Mononuclear cell (primary cell): ENCODE results near the gene PCIF1. TPM values are rescaled to one million over a fixed set of nuclear protein-coding genes. Genes with fewer than 3 reads are reported as not detected.

Experiments used
- H3K27me3 ChIP-seq: 2 replicates; pipeline ENCODE4 v1.6.0; 2011; ENCODE audit warnings: low read length, control low read depth; ENCODE audit not compliant: insufficient read depth
- H3K4me1 ChIP-seq: 2 replicates; pipeline ENCODE4 v1.5.1; 2011; ENCODE audit warnings: mild to moderate bottlenecking, low read length, control low read depth; ENCODE audit not compliant: insufficient read depth
- H3K4me3 ChIP-seq: 2 replicates; pipeline ENCODE4 v1.5.1; 2011; ENCODE audit warnings: mild to moderate bottlenecking, low read length, moderate library complexity
- H3K9me3 ChIP-seq: 2 replicates; pipeline ENCODE4 v1.5.1; 2011; ENCODE audit warnings: low read depth, mild to moderate bottlenecking, control low read depth, low read length
- total RNA-seq: library from RNA; depleted of rRNA; stranded (reverse); fragments of >200 nt; gene quantifications from one replicate; pipeline ENCODE4 v1.2.3, GENCODE V29; 2012

Gene PCIF1
- total RNA-seq, 1 donor: 48.0 TPM

DNA sequence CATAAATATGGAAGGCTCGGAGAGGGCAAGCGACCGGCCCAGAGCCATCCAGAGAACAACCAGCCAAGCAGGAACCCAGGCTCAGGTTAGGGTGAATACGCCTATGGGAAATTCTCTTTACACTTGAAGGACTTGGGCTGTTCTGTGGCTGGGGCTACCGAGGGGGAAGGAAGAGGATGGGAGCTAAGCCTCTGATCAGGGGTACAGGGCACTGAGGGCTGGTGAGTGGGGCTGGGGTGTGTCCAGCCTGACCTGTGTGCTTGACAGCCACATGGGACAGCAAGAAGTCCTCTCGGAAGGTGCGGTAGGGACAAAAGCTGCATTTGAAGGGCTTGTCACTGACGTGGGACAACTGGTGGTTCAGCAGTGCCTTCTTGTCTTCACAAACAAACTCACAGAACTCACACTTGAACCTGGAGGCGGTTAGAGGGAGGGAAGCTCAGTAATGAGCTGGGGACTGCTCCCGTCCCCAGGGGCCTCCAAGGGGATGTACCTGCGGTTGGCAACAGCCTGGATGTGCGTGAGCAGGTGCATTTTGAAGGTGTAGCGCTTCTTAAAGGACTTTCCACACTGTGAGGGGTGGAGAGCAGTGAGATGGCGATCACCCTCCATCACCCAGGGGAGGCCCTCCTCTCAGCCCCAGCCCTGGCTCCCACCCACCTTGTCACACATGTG is 25.6 kb downstream of the PCIF1 start:
- Histone ChIP-seq H3K27me3 (no peaks in the 10 kb centered on the region), H3K4me1 (no peaks in the 10 kb centered on the region), H3K4me3 (no peak overlapping the region), H3K9me3 (no peaks in the 10 kb centered on the region)

DNA sequence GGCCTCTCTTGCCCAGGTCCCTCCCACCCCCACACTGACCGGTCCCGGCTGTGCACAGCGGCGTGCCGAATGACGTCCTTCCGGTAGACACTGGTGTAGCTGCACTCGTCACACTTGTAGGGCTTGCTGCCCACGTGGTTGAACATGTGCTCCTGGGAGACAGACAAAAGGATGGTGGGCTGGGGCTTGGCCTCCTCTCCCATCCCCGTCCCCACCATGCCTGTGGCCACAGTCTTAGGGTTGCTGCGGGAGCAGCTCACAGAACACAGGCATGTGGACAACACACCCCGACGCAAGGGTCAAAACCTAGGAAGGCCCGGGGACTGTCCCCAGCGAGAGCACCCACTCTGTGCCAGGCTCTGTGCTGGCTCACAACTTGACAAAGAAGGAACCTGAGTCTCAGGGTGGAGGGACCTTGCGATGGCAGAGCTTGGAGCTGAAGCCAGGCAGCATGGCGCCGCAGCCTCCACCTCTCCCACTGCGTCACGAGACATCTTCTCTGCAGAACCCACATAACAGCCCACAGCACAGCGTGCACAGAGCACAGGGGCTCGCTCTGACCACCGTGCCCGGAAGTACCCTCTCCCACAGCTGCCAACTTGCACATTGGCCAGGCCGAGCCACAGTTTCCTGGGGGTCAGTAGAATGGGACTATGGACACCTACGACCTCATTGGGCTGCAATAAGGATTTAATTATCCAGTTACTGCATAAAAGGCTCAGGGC is 27.7 kb downstream of the PCIF1 start:
- Histone ChIP-seq H3K9me3 (no peaks in the 10 kb centered on the region), H3K27me3 (no peaks in the 10 kb centered on the region)

DNA sequence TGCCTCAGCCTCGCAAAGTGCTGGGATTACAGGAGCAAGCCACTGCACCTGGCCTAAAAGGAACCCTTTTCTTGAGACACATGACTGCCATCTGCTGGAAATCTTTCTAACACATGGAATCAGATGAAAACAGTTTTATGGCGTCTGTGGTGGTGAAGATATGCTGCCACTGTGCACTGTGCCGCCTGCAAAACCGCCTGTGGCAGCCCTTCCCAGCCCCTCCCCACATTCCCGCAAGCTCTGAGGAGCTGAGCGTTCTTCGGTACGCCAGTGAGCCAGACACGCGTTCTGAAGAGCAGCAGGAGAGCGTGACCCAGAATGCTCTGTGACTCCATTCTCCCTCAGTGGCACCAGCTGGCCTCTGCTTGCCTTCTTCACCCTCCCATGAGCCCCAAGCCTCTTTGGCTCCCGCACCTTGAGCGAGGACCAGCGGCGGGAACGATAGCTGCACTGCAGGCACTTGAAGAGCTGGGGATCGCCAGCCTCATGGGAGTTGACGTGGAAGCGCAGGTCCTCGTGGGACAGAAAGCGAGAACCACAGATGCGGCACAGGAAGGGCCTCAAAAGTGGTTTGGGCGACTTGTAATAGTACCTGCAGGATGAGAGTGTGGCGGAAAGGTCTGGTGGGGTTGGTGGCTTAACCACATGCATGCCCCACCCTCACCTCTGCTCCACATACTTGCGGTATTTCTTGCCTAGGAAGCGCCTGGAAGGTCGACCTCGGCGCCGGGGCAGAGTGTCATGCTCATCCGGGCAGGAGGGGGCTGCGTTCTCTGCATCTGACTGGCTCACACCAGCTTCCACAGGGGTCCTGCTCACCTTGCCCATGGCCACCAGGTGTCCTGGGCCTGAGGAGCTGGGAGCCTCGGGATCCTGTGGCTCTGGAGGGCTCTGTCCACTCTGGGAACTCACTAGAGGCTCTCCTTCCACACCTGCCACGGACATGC is 28.8 kb downstream of the PCIF1 start:
- peaks cover 3% of the 10 kb centered on the region for H3K4me1 ChIP-seq
- H3K27me3 ChIP-seq: no peaks in the 10 kb centered on the region
- H3K4me3 ChIP-seq: no peak overlapping the region
- no peaks in the 10 kb centered on the region for H3K9me3 ChIP-seq

More for the DNA sequence above, 27.7 kb downstream of the PCIF1 start:
- Histone ChIP-seq H3K4me1 (no peaks in the 10 kb centered on the region), H3K4me3 (no peak overlapping the region)

DNA sequence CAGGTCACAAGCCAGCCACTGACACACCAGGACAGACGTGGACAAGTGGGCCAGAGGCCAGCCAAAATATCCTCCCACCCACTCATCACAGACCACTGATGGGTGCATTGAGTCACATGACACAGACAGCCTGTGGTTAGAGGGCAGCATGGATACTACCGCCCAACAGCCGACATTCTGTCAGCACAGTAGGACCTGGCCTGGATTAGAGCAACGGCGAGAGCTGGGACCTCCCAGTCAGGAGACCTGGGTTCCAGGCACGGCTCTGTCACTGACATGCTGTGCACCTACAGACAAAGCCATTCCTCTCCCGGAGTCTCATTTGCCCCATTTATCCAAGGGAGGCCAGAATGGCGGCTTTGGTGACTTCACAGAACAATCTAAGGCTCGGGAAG is 29.5 kb downstream of the PCIF1 start:
- peaks cover 10% of the 10 kb centered on the region for H3K4me1 ChIP-seq
- H3K4me3 ChIP-seq: no peak overlapping the region
- no peaks in the 10 kb centered on the region for H3K27me3 ChIP-seq
- no peaks in the 10 kb centered on the region for H3K9me3 ChIP-seq

DNA sequence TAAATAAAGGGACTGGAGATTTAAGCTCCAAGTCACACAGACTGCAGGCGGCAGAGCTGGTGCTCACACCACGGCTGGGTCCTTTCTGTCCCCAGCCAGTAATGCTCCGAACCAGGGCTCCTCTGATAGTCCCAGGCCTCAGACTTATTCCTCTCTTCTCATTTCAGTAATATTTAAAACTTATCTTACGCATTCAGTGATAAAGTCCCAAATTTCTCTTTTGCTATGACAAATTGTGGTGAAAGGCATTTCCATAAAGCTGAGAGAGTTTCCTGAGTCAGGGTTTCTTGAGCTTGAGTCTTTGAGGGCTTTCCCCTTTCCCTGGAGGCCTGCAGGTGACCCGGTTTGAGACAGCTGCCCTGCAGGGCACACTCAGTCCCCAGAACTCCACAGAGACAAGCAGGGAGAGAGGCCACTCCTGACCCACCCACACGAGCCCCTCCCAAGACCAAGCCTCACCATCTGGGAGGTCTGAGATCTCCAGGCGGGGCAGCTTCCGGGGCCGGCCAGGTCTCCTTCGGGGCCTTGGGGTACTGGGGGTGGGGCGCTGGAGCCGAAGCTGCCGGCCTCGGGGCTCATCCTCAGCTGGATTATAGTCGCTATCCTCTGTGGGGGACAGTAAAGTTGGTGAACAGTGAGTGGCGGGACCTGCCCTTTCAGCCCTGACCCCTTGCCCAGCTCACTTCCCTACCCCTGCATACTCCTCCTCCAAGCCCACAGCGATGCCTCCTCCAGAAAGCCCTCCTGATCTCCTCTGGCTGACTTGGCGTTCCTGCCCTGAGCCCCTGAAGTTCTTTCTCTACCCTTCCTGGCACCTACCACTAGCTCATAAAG is 30.9 kb downstream of the PCIF1 start:
- Histone ChIP-seq H3K9me3 (no peaks in the 10 kb centered on the region), H3K27me3 (no peaks in the 10 kb centered on the region), H3K4me1 (peaks cover 24% of the 10 kb centered on the region), H3K4me3 (no peak overlapping the region)

DNA sequence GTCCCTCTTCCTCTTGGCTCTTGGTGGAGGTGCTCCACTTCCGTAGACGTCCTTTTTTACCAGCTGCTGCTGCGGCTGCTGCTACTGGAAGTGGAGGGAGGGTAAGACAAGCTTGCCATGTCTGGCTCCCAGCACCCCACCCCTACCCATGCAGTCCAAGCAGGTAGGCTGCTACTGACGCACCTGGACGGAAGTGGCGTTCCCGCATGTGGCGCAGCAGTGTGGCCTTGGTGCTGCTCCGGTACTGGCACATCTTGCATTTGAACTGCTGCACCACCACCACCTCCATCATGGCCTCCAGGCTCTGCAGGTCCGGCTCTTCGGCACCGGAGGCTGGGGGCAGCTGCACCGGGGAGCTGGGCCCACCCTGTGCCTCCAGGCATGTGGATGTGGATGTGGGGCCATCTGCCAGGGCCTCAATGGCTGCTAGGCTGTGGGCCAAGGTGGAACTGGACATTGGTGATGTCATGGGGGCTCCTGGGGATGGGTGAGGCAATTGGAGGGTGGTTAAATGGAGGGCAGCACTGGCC is 33.1 kb downstream of the PCIF1 start:
- peaks cover 34% of the 10 kb centered on the region for H3K4me1 ChIP-seq
- no peaks in the 10 kb centered on the region for H3K27me3 ChIP-seq
- H3K4me3 ChIP-seq: no peak overlapping the region
- no peaks in the 10 kb centered on the region for H3K9me3 ChIP-seq

DNA sequence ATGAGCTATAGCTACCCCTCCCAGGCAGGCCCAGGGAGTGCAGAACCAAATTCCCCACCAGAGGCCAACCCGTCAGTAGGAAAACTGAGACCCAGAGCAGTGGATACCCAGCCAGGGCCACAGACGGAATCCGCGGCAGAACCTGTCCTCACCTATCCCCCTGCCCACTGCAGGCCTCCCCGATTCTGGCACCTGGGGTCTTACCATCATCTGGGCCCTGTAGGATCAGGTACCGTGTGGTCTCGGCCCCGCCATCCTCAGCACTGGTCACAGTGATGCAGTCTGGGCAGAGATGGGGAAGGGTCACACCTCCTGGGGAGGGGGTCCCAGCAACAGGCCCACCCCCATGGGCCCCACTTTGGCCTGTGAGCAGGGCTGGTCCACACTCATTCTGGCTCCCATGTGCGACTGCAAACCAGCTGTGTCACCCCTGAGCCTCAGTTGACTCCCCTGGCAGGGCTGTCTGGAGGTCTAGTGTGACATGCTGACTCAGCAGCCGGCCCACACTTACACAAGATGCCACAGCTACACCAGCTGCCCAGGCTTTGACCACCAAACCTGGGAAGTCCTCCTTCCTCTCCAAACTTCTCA is 33.7 kb downstream of the PCIF1 start:
- peaks cover 39% of the 10 kb centered on the region for H3K4me1 ChIP-seq
- no peaks in the 10 kb centered on the region for H3K9me3 ChIP-seq
- no peaks in the 10 kb centered on the region for H3K27me3 ChIP-seq
- no peak overlapping the region for H3K4me3 ChIP-seq

DNA sequence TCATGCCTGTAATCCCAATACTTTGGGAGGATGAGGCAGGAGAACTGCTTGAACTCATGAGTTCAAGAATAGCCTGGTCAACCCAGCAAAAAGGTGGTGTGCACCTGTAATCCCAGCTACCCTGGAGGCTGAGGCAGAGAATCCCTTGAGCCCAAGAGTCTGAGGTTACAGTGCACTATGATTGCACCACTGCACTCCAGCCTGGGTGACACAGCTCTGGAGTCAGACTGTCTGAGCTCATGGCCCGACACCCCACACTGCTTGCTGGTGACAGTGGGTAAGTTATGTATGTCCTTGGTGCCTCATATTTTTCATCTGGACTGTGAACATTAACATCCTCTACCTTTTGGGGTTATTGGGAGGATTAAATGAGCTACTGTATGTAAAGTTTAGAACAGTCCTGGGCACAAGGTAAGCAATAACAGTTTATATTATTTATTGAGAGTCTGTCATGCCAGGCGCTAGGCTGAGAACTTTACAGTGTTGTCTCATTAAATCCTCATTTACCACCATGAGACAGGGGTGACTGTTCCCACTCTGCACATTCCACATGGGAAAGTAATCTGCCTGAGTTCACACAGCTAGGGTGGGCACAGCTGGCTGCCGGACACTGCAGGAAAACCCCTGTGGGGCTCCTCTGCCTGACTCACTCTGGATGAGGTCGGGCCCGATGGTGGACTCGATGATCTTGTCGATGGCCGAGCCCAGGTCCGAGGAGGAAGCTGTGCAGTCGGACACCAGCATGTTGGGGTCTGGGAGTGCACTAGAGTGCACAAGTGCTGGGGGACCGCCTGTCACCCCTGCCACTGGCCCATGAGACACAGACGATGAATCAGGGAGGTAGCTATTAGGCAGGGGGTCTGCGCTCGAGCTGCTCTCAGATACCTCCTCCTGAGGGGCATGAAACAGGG is 34.6 kb downstream of the PCIF1 start:
- Histone ChIP-seq H3K4me3 (no peak overlapping the region), H3K27me3 (no peaks in the 10 kb centered on the region), H3K9me3 (no peaks in the 10 kb centered on the region), H3K4me1 (peaks cover 39% of the 10 kb centered on the region)

DNA sequence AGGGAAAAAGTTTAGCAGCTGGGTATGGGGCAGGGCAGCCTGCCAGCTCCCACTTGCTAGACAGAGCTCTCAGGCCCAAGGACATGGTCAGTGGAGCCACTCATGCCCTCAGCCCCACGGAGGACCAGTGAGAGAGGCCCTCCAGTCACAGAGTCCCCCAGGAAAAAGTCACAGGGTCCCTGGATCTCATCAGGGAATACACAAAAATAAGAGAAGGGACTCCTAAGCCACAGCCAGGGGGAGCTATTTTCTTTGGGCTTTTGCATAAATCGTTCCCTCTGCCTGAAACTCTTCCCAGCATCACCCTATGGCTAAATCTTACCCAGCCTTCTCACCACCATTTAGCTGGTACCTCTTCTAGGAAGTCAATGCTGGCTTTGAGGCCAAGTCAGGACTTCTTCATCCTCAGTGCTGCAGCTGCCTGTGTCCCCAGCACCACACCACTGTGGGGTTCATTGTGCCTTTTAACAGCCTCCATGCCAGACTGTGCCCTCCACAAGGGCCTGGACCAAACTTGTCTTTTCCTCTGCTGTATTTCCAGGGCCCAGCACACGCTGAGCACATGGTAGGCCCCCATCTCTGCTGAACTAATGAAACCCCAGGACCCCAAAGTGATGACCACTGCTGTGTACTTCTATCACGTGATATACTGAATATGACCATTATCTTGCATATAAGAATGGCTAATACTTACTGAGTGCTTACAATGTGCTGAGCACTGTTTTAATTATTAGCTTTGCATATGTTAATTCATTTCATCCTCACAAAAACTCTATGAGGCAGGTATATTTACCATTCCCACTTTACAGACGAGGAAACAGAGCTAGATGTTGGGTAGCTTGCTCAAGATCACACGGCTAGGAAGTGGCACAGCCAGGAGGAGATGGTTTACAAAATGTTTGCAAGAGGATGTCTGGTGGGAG is 35.5 kb downstream of the PCIF1 start:
- Histone ChIP-seq H3K27me3 (no peaks in the 10 kb centered on the region), H3K4me3 (no peak overlapping the region), H3K4me1 (peaks cover 42% of the 10 kb centered on the region), H3K9me3 (no peaks in the 10 kb centered on the region)

DNA sequence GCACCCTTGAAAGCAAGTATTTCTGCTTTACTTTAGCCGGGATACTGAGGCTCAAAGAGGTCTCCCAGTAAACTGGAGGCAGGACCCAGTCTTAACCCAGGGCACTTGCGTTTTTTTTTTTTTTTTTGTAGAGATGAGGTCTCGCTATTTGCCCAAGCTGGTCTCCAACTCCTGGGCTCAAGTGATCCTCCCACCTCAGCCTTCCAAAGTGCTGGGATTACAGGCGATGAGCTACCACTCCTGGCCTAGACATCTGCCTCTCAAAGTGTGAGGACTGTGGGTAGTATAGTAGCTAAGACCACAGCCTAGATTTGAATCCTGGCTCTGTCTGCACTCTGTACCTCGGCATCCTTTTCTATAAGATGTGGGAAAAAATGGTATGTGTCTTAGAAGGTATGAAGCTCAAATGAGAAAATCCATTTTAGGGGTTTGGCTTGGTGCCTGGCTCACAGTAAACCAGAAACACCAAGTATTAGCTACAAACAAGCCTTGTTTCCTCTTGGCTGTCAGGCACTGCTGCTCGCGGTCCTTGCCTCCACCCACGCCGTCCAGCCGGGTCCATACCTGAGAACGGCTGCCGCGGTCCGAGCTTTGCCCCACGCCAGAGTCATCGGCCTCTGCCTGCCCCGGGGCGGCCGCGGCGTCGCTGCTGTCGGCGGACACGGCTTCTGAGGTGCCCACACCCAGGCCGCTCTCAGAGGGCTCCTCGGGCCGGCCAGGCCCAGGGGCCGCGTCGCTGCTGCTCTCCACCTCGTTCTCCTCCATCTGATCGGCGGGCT is 36.4 kb downstream of the PCIF1 start:
- Histone ChIP-seq H3K4me1 (peaks cover 45% of the 10 kb centered on the region), H3K27me3 (no peaks in the 10 kb centered on the region), H3K4me3 (peak overlapping the region; percentile 97), H3K9me3 (no peaks in the 10 kb centered on the region)

DNA sequence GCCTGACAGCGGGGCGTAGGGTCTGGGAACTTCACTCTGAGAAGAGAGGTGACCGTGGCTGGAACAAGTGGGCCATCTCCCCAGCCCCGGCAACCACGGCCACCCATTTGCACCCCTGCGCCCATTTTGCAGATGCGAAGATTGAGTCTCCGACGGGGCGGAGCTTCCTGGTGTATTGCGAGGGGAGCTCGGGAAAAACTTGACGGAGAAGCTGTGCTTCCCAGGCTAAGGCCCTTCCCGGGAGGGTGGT is 36.9 kb downstream of the PCIF1 start:
- Histone ChIP-seq H3K9me3 (no peaks in the 10 kb centered on the region), H3K4me1 (peaks cover 45% of the 10 kb centered on the region), H3K4me3 (peak overlapping the region; percentile 97), H3K27me3 (no peaks in the 10 kb centered on the region)
